Hepatocyte (in vitro differentiated cells): Measurements from ENCODE around the gene LHX5. TPM values are rescaled to one million over a fixed set of nuclear protein-coding genes. Genes with fewer than 3 reads are reported as not detected.

Experiments used
- DNase-seq: peaks from one replicate; pipeline ENCODE4 v3.0.0-alpha.2; 2016; ENCODE audit warnings: low spot score
- H2AFZ ChIP-seq: fragments of 200-600 bp; sonication (generic); 2 replicates; pipeline ENCODE4 v1.6.0; 2016; ENCODE audit warnings: antibody characterized with exemption, mild to moderate bottlenecking
- H3K27ac ChIP-seq: fragments of 200-600 bp; sonication (generic); 2 replicates; pipeline ENCODE4 v1.5.1; 2016; ENCODE audit warnings: mild to moderate bottlenecking
- H3K27me3 ChIP-seq: fragments of 200-600 bp; sonication (generic); 2 replicates; pipeline ENCODE4 v1.6.1; 2016
- H3K36me3 ChIP-seq: fragments of 200-600 bp; sonication (generic); replicated peaks from 2 replicates; pipeline ENCODE4 v1.5.1; 2016; ENCODE audit warnings: low read depth; ENCODE audit not compliant: insufficient read depth
- H3K4me1 ChIP-seq: fragments of 200-600 bp; sonication (generic); 2 replicates; pipeline ENCODE4 v1.5.1; 2016; ENCODE audit warnings: mild to moderate bottlenecking, moderate library complexity; ENCODE audit not compliant: insufficient read depth
- H3K4me2 ChIP-seq: fragments of 200-600 bp; sonication (generic); 2 replicates; pipeline ENCODE4 v1.6.0; 2016
- H3K4me3 ChIP-seq: fragments of 200-600 bp; sonication (generic); 2 replicates; pipeline ENCODE4 v1.5.1; 2016; ENCODE audit warnings: mild to moderate bottlenecking
- H3K79me2 ChIP-seq: fragments of 200-600 bp; sonication (generic); 2 replicates; pipeline ENCODE4 v1.6.0; 2017; ENCODE audit warnings: mild to moderate bottlenecking
- H3K9me2 ChIP-seq: fragments of 200-600 bp; sonication (generic); replicated peaks from 2 replicates; pipeline ENCODE4 v1.6.0; 2017; ENCODE audit warnings: mild to moderate bottlenecking; ENCODE audit not compliant: insufficient read depth
- H3K9me3 ChIP-seq: fragments of 200-600 bp; sonication (generic); 2 replicates; pipeline ENCODE4 v1.5.1; 2016; ENCODE audit warnings: low read depth, mild to moderate bottlenecking
- H4K20me1 ChIP-seq: fragments of 200-600 bp; sonication (generic); 2 replicates; pipeline ENCODE4 v1.6.0; 2016; ENCODE audit warnings: mild to moderate bottlenecking; ENCODE audit not compliant: insufficient read depth, poor library complexity, severe bottlenecking
- CTCF ChIP-seq: fragments of 200-600 bp; sonication (generic); IDR thresholded peaks from 2 replicates; pipeline ENCODE4 v1.5.1; 2016; ENCODE audit warnings: antibody characterized with exemption, mild to moderate bottlenecking; ENCODE audit not compliant: poor library complexity
- EZH2 ChIP-seq: fragments of 200-600 bp; sonication (generic); IDR thresholded peaks from 2 replicates; pipeline ENCODE4 v1.6.1; 2016; ENCODE audit warnings: antibody characterized with exemption, mild to moderate bottlenecking, borderline replicate concordance
- EZH2phosphoT487 ChIP-seq: fragments of 200-600 bp; sonication (generic); IDR thresholded peaks from one replicate; pipeline ENCODE4 v1.6.1; 2018; ENCODE audit warnings: antibody characterized with exemption, mild to moderate bottlenecking, low read depth, moderate library complexity; ENCODE audit not compliant: unreplicated experiment, severe bottlenecking
- WGBS: methylation state at CpG from one replicate; pipeline ENCODE4 v1.1.6; 2016; ENCODE audit warnings: low lambda C conversion rate; ENCODE audit errors: missing lambda C conversion rate; 5-methylcytosine and 5-hydroxymethylcytosine counted together
- polyA plus RNA-seq: library from polyadenylated mRNA; unstranded; fragments of >200 nt; fragmentation: Nextera tagmentation; extraction: Ambion mirVana; gene quantifications from 2 replicates; pipeline ENCODE4 v1.2.1, GENCODE V29; 2016
- total RNA-seq: library from RNA; depleted of rRNA; stranded (reverse); fragments of >200 nt; gene quantifications from 2 replicates; pipeline ENCODE4 v1.2.3, GENCODE V29; 2014

Gene LHX5
- total and polyA plus RNA-seq, 2 experiments from 2014 or later = 0.06 to 0.10 TPM

- DNase-seq = no peak
- peaks cover 3% of the 10 kb centered on the region for H3K4me1 ChIP-seq
- H3K27me3 ChIP-seq = peaks cover 4% of the 10 kb centered on the region
- no peaks in the 10 kb centered on the region for H3K79me2 ChIP-seq
- H3K9me2 ChIP-seq = no peaks in the 10 kb centered on the region
- H3K4me2 ChIP-seq = no peak overlapping the region
- H3K9me3 ChIP-seq = no peaks in the 10 kb centered on the region
- no peak overlapping the region for H3K27ac ChIP-seq
- TF ChIP-seq CTCF = no peak
- no peak for TF ChIP-seq EZH2phosphoT487
- no peak for TF ChIP-seq EZH2
- 82% methylated on average over 6 of the region's 6 CpGs for WGBS
- H4K20me1 ChIP-seq = no peaks in the 10 kb centered on the region
- no peak overlapping the region for H2AFZ ChIP-seq
- no peak overlapping the region for H3K4me3 ChIP-seq
- H3K36me3 ChIP-seq = no peaks in the 10 kb centered on the region
Measured at GRCh38 chr12:113436586-113436985, 35.1 kb downstream of the LHX5 start.

- no peaks in the 10 kb centered on the region for H3K9me2 ChIP-seq
- H3K79me2 ChIP-seq = no peaks in the 10 kb centered on the region
- H3K27me3 ChIP-seq = peaks cover 4% of the 10 kb centered on the region
- WGBS = 83% methylated on average over 5 of the region's 5 CpGs
- H4K20me1 ChIP-seq = no peaks in the 10 kb centered on the region
- no peak for DNase-seq
- no peak overlapping the region for H2AFZ ChIP-seq
- no peak overlapping the region for H3K4me2 ChIP-seq
- H3K4me1 ChIP-seq = no peaks in the 10 kb centered on the region
- H3K4me3 ChIP-seq = no peak overlapping the region
- H3K27ac ChIP-seq = no peak overlapping the region
- H3K9me3 ChIP-seq = no peaks in the 10 kb centered on the region
- no peaks in the 10 kb centered on the region for H3K36me3 ChIP-seq
- no peak for TF ChIP-seq EZH2
- no peak for TF ChIP-seq EZH2phosphoT487
- no peak for TF ChIP-seq CTCF
Measured at GRCh38 chr12:113435367-113435766, 36.3 kb downstream of the LHX5 start.

- no peak overlapping the region for H3K4me3 ChIP-seq
Measured at GRCh38 chr12:113432986-113433385, 38.7 kb downstream of the LHX5 start.

More at GRCh38 chr12:113432986-113433385, 38.7 kb downstream of the LHX5 start:
- H3K9me3 ChIP-seq = no peaks in the 10 kb centered on the region
- H3K27ac ChIP-seq = no peak overlapping the region
- no peaks in the 10 kb centered on the region for H3K4me1 ChIP-seq
- no peaks in the 10 kb centered on the region for H3K9me2 ChIP-seq
- H2AFZ ChIP-seq = no peak overlapping the region
- no peak overlapping the region for H3K4me2 ChIP-seq
- TF ChIP-seq EZH2 = no peak
- no peak for TF ChIP-seq CTCF
- TF ChIP-seq EZH2phosphoT487 = no peak
- no peaks in the 10 kb centered on the region for H4K20me1 ChIP-seq
- H3K79me2 ChIP-seq = no peaks in the 10 kb centered on the region
- no peaks in the 10 kb centered on the region for H3K36me3 ChIP-seq
- H3K27me3 ChIP-seq = no peaks in the 10 kb centered on the region
- DNase-seq = no peak
